Transverse colon (tissue), 4 donors: Measurements from ENCODE around the gene CDC45.

Source experiments
- POLR2A ChIP-seq: fragments of 450-650 bp; IDR thresholded peaks from one replicate; pipeline ENCODE4 v1.6.1; 2016; ENCODE audit warnings: antibody characterized with exemption, mild to moderate bottlenecking, moderate library complexity
- POLR2AphosphoS5 ChIP-seq, 3 donors: sonication (generic); formaldehyde crosslinking; IDR thresholded peaks; one replicate each; pipeline ENCODE4 v1.6.1; 2016; ENCODE audit warnings: antibody characterized with exemption in 3 of 3
- TF ChIP-seq, protein P1 (sequence below), 5 experiments: fragments of 200-600 bp in 3 of 5; fragments of 450-650 bp in 2 of 5; sonication (generic) in 3 of 5; IDR thresholded peaks; 1 replicate in 2 of 5; 2 replicates in 3 of 5; pipeline ENCODE4 v1.5.1; 2016 to 2017; ENCODE audit warnings: antibody characterized with exemption in 5 of 5, inconsistent platforms in 3 of 5, mild to moderate bottlenecking in 2 of 5, moderate library complexity in 1 of 5

- TF ChIP-seq POLR2A, result no peak
- TF ChIP-seq, protein P1, sequence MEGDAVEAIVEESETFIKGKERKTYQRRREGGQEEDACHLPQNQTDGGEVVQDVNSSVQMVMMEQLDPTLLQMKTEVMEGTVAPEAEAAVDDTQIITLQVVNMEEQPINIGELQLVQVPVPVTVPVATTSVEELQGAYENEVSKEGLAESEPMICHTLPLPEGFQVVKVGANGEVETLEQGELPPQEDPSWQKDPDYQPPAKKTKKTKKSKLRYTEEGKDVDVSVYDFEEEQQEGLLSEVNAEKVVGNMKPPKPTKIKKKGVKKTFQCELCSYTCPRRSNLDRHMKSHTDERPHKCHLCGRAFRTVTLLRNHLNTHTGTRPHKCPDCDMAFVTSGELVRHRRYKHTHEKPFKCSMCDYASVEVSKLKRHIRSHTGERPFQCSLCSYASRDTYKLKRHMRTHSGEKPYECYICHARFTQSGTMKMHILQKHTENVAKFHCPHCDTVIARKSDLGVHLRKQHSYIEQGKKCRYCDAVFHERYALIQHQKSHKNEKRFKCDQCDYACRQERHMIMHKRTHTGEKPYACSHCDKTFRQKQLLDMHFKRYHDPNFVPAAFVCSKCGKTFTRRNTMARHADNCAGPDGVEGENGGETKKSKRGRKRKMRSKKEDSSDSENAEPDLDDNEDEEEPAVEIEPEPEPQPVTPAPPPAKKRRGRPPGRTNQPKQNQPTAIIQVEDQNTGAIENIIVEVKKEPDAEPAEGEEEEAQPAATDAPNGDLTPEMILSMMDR (IDR thresholded peaks at IDR 0.05), result no peak
- TF ChIP-seq POLR2AphosphoS5 (IDR thresholded peaks at IDR 0.05), result no peak
Measured at GRCh38 chr22:19533049-19533626, 53.4 kb downstream of the CDC45 start.
